Bronchial epithelial cell (primary cell): ENCODE data around the gene TPGS1. TPM values are rescaled to one million over a fixed set of nuclear protein-coding genes. Genes with fewer than 3 reads are reported as not detected.

Source experiments
- DNase-seq: peaks from one replicate; pipeline ENCODE4 v3.0.0-alpha.2; 2010; ENCODE audit warnings: low read depth
- FAIRE-seq: peaks from 2 replicates; lab custom pipeline; 2011; peaks lifted over from hg19 to GRCh38; lab: Jason Lieb, UNC
- H3K27me3 ChIP-seq: 2 replicates; pipeline ENCODE4 v1.5.1; 2011; ENCODE audit warnings: low read length; ENCODE audit not compliant: control insufficient read depth, insufficient read depth
- H3K36me3 ChIP-seq: 2 replicates; pipeline ENCODE4 v1.5.1; 2011; ENCODE audit warnings: low read length; ENCODE audit not compliant: control insufficient read depth, insufficient read depth
- H3K4me3 ChIP-seq: 2 replicates; pipeline ENCODE4 v1.5.1; 2011; ENCODE audit warnings: mild to moderate bottlenecking, low read depth, low read length, control low read depth
- total RNA-seq: library from RNA; depleted of rRNA; stranded (reverse); fragments of >200 nt; gene quantifications from 2 replicates; pipeline ENCODE4 v1.2.1, GENCODE V29; 2014
- TF ChIP-seq, protein P1 (sequence below): IDR thresholded peaks from 2 replicates; pipeline ENCODE4 v1.5.1; 2011; ENCODE audit warnings: mild to moderate bottlenecking, moderate library complexity, low read length, control low read depth, inconsistent platforms; ENCODE audit not compliant: insufficient read depth, severe bottlenecking

Gene TPGS1
- total RNA-seq, 1 donor from 2014 or later: 23.2 TPM

DNA sequence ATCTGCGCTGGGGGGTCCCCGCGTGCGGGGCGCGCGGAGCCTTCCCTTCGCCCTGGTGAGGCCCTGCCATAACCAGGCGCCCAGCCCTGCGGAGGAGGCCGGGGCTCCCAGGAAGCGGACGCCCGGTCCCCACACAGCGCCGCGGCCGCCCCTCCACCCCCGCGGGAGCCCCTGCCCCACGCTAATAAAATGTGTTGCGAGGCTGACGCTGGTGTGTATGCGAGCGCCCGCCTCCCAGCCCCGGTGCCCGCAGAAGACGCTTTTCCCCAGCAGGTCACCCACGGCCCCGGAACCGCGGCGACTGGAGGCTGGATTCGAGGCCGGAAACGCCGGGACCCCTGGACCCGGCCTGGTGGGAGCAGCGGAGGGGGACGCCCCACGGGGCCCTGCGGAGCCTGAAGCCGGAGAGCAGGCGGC lies 12.2 kb downstream of the TPGS1 start:
- DNase-seq: no peak
- Histone ChIP-seq H3K36me3 (no peaks in the 10 kb centered on the region), H3K4me3 (no peak overlapping the region), H3K27me3 (no peaks in the 10 kb centered on the region)
- TF ChIP-seq, protein P1, sequence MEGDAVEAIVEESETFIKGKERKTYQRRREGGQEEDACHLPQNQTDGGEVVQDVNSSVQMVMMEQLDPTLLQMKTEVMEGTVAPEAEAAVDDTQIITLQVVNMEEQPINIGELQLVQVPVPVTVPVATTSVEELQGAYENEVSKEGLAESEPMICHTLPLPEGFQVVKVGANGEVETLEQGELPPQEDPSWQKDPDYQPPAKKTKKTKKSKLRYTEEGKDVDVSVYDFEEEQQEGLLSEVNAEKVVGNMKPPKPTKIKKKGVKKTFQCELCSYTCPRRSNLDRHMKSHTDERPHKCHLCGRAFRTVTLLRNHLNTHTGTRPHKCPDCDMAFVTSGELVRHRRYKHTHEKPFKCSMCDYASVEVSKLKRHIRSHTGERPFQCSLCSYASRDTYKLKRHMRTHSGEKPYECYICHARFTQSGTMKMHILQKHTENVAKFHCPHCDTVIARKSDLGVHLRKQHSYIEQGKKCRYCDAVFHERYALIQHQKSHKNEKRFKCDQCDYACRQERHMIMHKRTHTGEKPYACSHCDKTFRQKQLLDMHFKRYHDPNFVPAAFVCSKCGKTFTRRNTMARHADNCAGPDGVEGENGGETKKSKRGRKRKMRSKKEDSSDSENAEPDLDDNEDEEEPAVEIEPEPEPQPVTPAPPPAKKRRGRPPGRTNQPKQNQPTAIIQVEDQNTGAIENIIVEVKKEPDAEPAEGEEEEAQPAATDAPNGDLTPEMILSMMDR: no peak
- FAIRE-seq: no peak

DNA sequence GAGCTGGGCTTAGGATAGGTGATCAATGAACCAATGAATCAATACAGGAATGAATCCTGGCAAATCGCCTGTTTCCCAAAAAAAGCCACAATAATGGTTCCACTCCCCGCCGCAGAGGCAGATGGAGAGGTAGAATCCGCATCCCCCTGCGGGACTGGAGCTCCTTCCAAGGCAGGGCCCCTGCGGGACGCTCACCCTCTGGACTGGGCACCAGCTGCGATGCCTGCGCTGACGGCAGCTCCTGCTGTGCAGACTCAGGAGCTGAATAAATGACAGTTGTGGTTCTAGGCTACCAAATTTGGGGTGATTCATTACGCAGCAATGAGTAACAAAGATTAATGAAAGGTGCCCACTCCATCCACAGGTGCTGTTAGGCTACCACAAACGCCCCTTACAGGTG lies 15.4 kb downstream of the TPGS1 start:
- Histone ChIP-seq H3K27me3 (peaks cover 2% of the 10 kb centered on the region), H3K36me3 (no peaks in the 10 kb centered on the region), H3K4me3 (no peak overlapping the region)
- FAIRE-seq: no peak
- TF ChIP-seq, protein P1: no peak
- no peak for DNase-seq

- TF ChIP-seq, protein P1: no peak
- DNase-seq (no peak), FAIRE-seq (no peak)
- H3K36me3 ChIP-seq: no peaks in the 10 kb centered on the region
- H3K27me3 ChIP-seq: peaks cover 2% of the 10 kb centered on the region
- no peak overlapping the region for H3K4me3 ChIP-seq
Observed at GRCh38 chr19:524062-524674, 16.9 kb downstream of the TPGS1 start.

DNA sequence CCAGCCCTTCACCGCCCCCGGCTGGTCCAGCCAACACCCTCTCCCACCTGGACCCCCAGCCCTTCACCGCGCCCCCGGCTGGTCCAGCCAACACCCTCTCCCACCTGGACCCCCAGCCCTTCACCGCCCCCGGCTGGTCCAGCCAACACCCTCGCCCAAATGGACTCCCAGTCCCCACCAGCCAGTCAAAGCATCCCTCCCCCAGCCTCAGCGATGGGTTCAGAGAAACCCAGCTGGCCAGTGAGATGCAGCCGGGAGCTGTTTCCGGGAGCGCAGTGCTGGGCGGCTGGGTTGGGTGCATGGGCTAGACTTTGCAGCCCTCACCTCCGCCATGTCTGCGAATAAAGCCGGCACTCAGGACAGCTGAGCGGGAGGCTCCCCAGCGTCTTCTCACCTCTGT lies 17.7 kb downstream of the TPGS1 start:
- FAIRE-seq: no peak
- Histone ChIP-seq H3K27me3 (peaks cover 2% of the 10 kb centered on the region), H3K4me3 (no peak overlapping the region), H3K36me3 (no peaks in the 10 kb centered on the region)
- TF ChIP-seq, protein P1: no peak
- no peak for DNase-seq

- no peak overlapping the region for H3K4me3 ChIP-seq
- no peak for DNase-seq
- no peak for FAIRE-seq
- H3K36me3 ChIP-seq: no peaks in the 10 kb centered on the region
- peaks cover 2% of the 10 kb centered on the region for H3K27me3 ChIP-seq
- TF ChIP-seq, protein P1: no peak
Observed at GRCh38 chr19:525857-526419, 18.6 kb downstream of the TPGS1 start.
